ENCODE measurements around the gene ZNF583.

Gene ZNF583

GRCh38 chr19:56403764-56404704 is at the start of gene ZNF583:
ZNF583 (plus strand) TSS chr19:56404332; CDS start chr19:56407115, 2,783 bp downstream.
- peak; percentile 90 for DNase-seq (ENCODE audit: low spot score)

GRCh38 chr19:56355517-56355916 is 48.6 kb upstream of the ZNF583 start:
- no peak for DNase-seq (ENCODE audit: low spot score)

- DNase-seq (ENCODE audit: low spot score), result no peak
Observed at GRCh38 chr19:56356944-56357343, 47.2 kb upstream of the ZNF583 start.

DNA sequence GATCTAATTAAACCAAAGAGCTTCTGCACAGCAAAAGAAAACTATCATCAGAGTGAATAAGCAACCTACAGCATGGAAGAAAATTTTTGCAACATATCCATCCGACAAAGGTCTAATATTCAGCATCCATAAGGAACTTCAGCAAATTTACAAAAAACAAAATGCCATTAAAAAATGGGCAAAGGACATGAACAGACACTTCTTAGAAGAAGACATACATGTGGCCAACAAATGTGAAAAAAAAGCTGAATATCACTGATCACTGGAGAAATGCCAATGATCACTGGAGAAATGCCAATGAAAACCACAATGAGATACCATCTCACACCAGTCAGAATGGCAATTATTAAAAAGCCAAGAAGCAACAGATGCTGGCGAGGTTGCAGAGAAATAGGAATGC is 43.3 kb upstream of the ZNF583 start:
- DNase-seq (ENCODE audit: low spot score), result no peak

DNA sequence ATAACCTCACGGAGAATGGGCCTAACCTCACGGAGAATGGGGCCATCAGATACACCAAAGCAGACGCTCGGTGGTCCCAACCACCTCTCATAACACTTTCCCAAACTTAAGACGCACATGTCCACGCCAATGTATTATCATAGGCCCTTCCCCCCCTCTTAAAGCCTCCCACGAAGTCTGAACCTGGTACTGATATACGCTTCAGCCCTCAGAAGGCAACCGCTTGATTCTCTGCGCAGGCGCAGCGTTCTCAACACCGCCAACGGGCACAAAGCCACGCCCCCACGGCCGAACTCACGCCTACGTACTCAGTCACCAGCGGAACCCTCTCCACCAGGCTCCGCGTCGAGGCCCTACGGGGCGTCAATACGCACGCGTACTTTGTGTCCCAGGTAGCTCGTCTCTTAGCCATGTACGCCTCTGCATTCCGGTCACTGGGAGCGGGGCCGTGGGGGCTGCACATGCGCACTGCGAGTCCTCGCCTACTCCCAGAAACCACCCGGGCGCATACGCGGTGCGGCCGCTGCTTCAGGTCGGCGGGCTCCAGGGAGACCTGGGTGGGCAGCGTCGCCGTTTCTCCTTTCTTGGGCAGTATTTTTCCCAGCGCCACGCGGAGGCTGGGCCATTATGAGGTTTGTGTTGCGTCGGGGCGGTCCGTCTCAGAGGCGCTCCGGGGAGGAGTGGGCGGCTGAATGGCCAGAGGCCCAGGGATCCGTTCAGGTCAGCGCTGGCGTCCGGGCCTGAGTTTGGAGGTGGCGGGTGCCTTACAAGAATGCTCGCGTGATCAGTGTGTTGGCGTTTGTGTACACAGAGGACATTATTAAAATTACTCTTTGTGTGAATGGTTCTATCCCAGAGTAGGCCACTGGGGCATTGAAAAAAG is 36.1 kb upstream of the ZNF583 start:
- peak; percentile 59 for DNase-seq (ENCODE audit: low spot score)

GRCh38 chr19:56369886-56370676 is 34.1 kb upstream of the ZNF583 start:
- no peak for DNase-seq (ENCODE audit: low spot score)

- no peak for DNase-seq (ENCODE audit: low spot score)
Observed at GRCh38 chr19:56372281-56372680, 31.9 kb upstream of the ZNF583 start.

- DNase-seq (ENCODE audit: low spot score), result no peak
Observed at GRCh38 chr19:56377105-56377924, 26.8 kb upstream of the ZNF583 start.

DNA sequence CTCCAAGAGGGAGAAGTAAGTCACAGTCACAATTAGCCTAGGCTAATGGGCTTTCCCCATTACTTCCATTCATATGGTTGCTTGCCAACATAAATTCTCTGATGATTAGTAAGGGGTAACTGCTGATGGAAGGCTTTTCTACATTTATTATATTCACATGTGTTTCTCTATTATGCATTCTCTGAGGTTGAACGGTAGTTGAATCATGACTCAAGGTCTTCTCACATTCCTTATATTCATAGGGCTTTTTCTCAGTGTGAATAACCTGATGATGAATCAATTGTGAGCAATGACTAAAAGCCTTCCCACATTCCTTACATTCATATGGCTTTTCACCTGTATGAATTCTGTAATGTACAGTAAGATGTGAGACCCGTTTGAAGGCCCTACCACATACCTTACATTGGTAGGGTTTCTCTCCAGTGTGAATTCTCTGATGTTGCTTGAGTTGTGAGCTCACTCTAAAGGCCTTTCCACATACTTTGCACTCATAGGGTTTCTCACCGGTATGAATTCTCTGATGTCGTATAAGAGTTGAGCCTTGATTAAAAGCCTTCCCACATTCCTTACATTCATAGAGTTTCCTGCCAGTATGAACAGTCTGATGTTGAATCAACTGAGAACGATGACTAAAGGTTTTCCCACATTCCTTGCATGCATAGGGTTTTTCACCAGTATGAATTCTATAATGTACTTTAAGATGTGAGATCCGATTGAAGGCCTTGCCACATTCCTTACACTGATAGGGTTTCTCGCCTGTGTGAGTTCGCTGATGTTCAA is 20.1 kb upstream of the ZNF583 start:
- no peak for DNase-seq (ENCODE audit: low spot score)

GRCh38 chr19:56393119-56394012 is 10.8 kb upstream of the ZNF583 start, which contains the start of gene ZNF582:
ZNF582 (minus strand) TSS chr19:56393534; CDS start chr19:56391752, 1,782 bp downstream.
- DNase-seq (ENCODE audit: low spot score), result peak; percentile 88

DNA sequence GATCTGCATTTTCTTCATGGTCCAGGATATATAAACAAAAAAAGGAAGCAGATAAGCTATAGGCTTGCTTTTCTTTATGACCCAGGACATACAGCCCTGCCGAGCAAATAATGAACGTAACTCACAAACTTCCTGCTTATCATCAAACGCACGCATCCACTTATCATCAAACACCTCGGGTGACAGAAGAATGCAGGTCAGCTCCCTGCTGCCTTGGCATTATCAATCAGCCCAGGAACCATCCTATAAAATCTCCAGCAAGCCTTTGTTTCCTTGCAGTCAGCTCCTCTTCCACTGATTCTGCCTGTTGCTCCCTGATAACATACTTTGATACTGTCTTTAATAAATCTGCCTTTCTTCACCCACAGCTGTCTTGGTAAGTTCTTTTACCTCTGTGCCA is 5.3 kb upstream of the ZNF583 start:
- no peak for DNase-seq (ENCODE audit: low spot score)

- no peak for DNase-seq (ENCODE audit: low spot score)
Observed at GRCh38 chr19:56400485-56400884, 3.6 kb upstream of the ZNF583 start.

DNA sequence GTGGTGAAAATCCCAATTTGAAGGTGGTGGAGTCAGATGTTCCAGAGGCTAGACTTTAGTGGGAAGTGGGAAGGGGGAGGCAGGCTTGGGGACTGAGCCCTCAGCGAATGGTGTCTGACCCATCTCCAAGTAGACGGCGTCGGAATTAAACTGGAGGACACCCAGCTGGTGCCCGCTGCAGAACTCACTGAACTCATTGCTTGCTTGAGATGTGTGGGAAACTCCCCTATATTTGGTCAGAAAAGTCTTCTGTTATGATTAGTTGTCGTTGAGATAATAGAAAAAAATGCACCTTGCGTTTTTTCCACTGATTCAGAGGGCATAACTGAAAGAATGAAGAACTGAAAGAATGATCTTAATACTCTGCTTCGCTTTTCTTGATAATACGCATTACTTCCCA is 871 bp upstream of the ZNF583 start:
- DNase-seq (ENCODE audit: low spot score), result peak; percentile 4

DNA sequence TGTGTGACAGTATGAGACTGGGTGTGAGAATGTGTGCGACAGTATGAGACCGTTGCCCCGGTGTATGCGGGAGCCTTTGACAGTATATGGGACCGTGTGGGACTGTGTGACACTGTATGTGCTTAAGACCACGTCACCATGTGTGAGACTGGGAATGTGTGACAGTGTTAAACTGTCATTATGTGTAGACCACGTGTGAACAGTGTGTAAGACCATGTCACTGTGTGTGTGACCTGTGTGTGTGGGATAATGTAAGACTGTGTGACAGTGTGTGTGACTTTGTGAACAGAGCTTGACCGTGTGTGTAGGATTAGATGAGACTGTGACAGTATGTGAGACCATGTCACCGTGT is 549 bp downstream of the ZNF583 start:
- DNase-seq (ENCODE audit: low spot score), result no peak

GRCh38 chr19:56405062-56405461 is 930 bp downstream of the ZNF583 start:
- DNase-seq (ENCODE audit: low spot score), result no peak

DNA sequence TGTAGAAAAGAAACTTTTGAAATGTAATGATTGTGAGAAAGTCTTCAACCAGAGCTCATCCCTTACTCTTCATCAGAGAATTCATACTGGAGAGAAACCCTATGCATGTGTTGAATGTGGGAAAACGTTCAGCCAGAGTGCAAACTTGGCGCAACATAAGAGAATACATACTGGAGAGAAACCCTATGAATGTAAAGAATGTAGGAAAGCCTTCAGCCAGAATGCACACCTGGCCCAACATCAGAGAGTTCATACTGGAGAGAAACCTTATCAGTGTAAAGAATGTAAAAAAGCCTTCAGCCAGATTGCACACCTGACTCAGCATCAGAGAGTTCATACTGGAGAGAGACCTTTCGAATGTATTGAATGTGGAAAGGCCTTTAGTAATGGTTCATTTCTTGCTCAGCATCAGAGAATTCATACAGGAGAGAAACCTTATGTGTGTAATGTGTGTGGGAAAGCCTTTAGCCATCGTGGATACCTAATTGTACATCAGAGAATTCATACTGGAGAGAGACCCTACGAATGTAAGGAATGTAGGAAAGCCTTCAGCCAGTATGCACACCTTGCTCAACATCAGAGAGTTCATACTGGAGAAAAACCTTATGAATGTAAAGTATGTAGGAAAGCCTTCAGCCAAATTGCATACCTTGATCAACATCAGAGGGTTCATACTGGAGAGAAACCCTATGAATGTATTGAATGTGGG is 19.3 kb downstream of the ZNF583 start:
- DNase-seq (ENCODE audit: low spot score), result no peak

DNA sequence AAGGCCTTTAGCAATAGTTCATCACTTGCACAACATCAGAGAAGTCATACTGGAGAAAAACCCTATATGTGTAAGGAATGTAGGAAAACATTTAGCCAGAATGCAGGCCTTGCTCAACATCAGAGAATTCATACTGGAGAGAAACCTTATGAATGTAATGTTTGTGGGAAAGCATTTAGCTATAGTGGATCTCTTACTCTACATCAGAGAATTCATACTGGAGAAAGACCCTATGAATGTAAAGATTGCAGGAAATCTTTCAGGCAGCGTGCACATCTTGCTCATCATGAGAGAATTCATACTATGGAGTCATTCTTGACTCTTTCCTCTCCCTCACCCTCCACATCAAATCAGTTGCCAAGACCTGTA is 19.8 kb downstream of the ZNF583 start:
- DNase-seq (ENCODE audit: low spot score), result no peak

DNA sequence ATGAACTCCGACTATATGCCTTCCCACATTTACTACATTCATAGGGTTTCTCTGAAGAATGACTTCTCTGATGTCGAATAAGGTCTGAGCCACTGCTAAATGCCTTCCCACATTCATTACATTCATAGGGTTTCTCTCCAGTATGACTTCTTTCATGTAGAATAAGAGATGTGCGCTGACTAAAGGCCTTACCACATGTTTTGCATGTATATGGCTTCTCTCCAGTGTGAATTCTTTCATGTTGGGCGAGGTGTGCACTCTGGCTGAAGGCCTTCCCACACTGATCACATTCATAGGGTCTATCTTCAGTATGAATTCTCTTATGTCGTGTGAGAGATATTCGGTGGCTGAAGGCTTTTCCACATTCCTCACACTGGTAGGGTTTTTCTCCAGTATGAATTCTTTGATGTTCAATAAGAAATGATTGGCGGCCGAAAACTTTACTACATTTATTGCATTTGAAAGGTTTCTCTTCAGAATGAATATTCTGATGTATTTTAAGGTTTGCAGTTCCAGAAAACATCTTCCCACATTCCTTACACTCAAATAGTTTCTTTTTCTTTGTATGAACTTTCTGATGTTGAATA is 37.2 kb downstream of the ZNF583 start:
- no peak for DNase-seq (ENCODE audit: low spot score)

Measured in activated CD4-positive, alpha-beta T cell treated with anti-CD3 and anti-CD28 coated beads, Interleukin-2, Interleukin-4, amounts not matched to agents 100 ng/mL and 50 ng/mL, durations not matched to agents 16 hours and 8 hours (primary cell).